Activated effector memory CD4-positive, alpha-beta T cell treated with Interleukin-2 at 50 U/mL for 16 hours (primary cell): ENCODE results near the gene PGC.

Experiments
- DNase-seq: peaks from one replicate; pipeline ENCODE4 v3.0.0-alpha.2; 2020

Gene PGC

DNA sequence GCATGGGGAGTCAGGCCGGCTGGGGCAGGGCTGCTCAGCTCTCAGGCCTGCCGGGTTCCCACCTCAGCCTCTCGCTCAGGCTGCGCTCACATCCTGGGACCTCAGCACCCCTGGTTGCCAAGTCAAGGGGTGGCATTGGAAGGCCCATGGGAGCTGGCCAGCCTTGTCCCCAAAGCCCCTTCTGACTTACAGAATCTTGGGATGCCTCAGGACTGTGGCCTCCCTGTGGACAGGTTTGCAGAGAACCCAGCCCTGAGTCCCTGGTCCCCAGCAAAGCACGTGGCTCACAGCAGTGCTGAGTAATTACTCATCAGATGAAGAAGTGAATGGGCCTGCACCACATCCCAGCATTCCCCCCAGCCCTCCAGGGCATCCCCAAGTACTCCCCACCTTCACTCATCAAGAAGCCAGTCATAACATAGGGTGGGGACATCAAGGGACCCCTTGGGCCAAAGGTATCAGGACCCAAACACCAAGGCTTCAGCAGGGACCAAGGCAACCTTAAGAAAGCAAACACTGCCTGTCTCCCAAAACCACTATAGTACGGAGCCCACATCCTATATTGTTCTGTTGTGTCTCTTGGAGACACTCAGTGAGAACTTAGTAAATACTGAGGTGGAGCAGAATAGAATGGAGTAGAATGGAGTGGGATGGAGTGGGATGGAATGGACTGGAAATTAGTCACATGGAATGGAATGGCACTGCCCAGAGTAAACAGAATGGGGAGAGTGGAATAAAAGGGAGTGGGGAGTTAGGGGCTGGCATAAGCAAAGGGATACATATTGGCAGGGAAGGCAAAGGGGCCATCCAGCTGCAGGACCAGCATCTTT is 3.6 kb downstream of the PGC start:
- no peak for DNase-seq

DNA sequence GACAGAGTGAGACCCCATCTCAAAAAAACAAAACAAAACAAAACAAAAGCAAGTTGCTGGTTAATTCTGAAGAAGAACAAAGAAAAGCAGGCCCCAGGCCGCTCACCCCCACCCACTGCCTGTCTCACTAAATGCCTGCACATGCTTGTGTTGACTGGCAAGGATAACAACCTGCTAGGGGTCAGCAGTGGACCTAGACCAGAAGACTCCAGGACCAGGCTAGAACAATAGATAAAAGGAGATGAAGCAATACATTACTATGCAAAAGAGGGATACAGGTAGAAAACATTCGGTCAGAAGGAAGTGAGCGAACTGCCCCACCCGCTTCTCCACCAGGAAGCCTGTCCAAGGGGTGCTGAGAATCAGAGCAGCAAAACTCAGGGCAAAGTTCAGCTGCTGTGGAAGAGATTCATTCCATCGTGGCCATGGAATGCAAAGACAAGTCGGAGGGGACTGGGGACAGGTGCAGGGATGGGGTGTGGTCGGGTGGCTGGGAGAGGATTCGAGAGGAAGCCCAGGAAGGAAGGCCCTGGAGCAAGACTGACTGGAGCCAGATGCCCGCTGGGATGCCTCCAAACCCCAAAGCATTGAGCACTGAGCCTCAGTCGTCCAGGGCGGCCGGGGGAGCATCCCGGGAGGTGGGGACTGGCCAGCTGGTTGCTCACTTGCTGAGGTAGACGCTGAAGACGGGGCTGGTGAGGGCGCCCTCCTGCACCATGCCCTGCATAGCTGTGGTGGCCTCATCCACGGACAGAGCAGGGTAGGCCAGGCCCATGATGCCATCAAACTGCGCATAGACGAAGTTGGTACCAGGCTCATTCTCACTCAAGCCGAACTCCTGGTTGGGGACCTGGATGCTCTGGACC is 5.3 kb downstream of the PGC start:
- no peak for DNase-seq

DNA sequence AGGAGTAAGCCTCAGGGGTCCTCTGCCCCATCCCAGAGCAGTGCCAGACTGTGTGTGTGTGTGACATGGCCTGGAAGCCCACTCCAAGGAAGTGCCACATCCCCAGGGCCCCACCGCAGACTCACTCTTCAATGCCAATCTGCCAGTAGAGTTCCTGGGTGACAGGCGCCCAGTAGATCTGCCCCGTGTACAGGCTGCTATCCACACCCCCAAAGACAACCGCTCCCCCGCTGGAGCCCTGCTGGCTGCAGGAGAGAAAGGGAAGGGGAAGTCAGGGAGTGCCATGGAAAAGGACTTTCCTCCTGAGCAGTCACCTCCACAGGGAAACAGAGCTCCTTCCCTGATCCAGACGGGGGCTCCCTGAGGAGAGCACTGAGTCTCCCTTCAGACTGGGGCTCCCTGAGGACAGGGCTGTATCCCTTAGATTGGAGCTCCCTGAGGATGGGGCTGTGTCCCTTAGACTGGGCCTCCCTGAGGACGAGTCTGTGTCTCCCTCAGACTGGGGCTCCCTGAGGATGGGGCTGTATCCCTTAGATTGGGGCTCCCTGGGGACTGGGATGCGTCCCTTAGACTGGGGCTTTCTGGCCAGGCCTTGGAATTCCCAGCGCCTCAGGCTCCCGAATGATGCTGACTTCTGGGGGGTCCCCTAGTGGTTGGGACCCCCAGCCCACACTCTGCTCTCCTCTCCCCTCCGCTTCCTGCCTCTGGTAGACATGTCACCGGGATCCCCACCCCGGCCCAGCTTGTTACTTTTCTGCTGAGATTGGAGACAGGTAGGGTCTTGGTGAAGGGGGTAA is 6.6 kb downstream of the PGC start:
- DNase-seq = no peak

DNA sequence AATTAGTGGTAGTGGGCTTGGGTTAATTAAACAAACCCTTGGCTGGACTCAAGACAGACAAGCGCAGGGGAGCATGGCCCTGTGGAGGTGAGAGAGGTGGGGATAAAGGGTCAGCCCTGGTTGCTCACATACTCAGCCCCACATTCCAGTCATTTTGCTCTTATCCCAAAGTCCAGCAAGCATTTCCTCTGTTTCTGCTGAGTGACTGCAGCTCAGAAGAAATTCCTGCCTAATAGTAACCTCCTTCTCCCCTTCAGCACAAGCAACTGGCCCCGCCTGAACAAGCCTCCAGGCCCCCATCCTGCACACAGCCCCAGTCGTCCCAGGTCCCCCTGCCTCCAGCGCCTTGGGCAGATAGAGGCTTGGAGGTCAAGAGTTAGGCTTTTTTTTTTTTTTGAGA is 8.2 kb downstream of the PGC start:
- no peak for DNase-seq

DNA sequence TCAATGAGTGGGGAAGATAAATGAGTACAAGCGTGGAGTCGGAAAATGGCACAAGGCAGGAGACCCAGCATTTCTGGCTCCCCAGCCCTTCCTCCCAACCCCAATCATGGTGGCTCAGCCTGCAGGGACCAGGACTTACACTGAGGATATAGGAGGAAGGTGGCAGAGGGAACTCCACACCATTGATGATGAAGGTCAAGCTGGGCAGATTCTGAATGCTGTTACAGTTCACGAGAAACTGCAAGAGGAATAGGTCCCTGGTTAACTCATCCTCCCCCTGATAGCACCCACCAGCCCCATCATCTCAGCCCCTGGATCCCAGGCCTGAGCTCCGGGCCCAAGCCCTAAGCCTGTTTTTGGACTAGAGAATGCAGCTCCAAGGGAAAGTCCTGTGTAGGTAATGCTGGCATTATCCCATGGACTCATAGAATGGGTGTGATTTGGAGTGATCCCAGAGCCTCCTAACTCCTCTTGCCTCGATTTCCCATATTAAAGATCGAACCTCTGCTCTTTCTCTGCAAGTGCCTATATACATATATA is 9.5 kb downstream of the PGC start:
- DNase-seq = no peak

DNA sequence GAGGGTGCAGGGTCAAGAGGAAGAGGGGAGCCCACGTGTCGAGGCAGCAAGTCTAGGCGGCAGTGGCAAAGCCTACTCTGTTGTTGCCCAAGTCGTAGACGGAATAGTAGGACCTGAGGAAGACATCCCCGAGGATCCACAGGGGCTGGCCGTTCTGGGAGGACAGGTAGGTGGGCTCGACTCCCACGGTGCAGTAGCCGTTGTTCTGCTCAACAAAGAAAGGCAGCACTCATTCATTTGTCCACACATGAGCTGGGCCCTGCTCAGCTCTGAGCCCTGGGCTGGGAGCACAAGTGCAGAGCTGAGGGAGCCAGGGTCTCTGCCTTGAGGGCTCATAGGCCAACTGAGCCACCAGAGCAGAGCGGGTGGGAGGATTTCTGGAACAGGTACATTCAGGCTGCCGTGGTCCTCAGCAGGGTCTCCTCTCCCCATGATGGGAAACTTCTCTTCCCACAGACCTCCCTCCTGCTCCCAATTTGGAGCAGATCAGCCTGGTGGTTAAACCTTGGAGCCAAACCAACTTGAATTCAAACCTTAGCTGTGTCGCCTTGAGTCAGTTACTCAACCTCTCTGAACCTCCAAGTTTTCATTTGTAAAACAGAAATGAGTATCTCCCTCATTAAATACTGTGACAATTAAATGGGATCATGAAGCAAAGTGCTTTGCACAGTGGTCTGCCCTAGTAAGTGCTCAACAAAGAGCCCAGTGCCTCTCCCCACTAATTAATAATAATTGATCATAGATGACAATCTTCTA is 10.2 kb downstream of the PGC start:
- DNase-seq = no peak

DNA sequence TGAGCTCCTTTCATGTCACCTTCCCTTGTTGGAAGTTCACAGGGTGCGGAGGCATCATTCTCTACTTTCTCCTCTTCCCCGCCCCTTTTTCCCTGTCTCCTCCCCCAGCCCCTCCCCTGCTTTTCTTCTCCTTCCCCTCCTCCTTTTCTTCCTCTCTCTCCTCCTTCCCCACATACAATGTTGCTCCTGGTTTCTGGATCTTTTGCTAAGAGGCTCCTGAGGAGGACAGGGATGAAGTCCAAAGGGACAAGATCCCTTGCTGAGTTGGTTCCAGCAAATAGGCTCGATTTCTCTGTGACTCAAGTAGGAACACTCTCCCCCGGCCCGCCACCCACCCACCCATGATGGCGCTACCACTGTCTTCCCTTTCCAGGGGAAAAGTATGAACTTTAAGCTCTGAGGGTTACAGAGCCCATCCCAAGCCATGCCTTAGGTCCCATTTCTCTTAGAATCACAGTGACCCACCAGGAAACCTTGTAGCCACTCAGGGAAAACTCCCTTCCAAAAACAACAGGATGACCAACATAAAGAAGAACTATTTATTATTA is 10.9 kb downstream of the PGC start:
- no peak for DNase-seq

DNA sequence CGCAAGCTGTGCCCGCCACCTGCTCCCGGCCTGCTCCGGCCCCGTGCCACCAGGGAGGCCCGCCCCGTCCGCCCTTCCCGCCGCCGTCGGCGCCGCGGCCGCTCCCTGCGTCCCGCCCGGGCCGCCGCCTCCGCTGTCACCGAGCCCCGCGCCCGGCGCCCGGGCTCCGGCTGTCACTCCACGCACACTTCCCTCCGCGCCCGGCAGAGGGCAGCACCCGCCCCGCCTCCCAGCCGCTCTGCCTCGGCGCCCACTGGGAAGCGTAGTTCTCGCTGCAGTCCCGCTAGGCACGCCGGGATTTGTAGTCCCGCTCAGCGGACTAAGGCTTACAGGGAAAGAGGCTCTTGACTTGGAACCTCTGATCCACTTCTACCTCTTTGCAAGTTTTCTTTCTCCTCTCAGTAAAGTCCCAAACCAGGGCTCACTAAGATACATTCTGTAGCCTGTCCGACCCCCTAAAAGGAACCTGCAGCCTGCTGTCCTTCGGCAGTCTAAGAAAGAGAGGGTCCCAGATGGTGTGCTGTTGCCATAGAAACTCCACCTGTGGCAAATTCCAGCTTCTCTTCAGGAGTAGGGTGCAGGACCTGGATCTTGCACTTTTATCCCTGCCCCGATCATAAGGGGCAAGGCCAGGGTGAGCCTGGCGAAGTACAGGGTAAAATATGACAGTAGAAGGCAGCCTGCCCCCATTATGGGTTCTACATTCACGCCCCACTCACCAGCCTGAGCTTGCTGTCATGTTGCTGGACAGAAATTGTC is 11.6 kb downstream of the PGC start, which contains the start of gene TFEB:
Gene TFEB (minus strand): TSS at position 182 of the 759 bp plus-strand sequence. CDS start 44,395 bp downstream, outside the sequence.
- peak; percentile 89 for DNase-seq

DNA sequence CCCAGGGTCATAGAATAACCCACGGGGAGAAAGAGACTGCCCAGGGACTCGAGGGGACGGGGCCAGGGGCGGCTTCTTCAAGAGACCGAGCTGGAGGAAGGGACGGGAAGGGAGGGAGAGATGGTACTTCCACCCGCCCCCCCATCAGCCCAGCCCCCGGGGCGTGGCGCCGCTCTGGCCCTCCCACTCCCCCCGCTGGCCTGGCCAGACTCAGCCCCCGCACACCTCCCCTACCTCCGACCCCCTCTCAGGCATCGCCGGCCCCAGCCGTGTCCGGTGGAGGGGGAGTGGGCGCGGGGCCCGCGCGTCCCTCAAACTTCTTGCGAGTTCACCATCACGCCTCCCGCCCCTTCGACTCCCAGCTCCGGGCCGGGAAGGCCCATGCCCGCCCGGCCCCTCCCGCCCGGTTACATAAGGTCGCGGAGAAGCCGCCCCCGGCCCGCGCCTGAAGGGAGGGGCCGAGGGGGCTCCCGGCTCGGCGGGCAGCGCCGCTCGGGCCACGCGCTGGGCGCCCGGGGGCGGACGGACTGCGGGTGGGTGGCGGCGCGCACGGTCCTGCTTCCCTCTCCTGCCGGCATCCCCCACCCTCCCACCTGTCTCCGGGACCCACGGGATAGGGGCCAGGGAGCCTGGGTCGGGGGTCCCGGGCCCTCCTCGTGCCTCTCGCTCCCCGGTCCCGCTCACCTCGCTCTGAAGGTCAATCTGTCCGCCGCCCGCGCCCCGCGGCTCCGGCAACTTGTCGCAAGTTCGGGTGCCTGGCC is 12.4 kb downstream of the PGC start:
- DNase-seq = peak; percentile 62

DNA sequence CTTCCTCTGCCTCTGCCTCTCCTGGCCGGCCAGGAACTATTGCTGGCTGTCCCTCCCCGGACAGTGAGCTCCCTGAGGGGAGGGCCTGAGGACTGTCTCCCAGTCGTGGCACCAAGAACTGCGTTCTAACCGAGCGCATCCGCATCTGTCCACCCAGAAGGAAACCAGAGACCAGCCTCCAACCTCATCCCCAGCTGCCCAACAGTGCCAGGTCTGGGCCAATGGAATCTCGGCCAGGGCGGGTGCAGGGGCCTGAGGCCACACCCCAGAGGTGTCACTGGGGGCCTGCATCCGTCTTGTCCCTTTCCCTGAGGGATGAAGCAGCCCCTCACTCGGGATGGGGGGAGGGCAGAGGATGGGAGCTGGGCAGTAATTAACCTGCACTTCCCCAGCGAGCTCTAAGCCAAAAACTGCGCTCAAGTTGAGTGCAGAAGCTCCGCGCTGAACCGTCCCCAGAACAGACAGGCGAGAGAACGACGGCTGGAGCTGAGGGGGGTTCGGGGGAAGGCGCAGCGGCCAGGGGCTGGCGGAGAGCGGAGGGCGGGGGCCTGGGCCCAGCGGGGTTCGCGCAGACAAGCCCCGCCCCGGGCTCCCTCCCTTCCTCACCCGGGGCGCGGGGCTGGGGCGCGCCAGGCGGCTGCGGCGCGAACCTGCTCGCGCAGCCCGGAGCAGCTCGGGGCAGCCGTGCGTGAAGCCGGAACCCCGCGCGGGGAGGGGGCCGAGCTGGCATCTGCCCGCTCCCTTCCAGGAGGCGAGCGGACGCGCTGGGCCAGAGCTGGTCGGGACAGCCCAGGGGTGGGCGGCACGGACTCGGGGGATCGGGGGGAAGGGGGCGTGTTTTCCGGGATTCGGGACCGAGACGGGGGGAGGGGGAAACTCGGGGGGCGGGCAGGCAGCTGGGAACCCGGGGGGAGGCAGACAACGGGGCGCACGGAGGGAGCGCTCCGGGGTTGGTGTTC is 13.2 kb downstream of the PGC start:
- peak; percentile 61 for DNase-seq

DNA sequence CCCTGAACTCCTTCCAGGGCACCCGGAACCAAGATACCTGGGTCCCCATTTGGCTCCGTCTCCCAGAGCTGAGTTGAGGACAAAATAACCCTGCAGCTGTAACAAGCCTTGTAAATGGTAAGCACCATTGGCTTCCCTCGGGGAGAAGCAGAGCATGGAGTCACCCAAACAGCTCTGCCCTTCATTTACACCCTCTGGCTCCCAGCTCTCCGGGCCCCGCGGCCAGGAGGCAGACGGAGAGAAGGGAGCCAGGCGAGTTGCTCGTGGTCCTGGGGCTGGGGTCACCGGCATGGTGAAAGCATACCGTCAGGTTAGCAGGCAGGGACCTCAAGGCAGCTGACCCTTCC is 13.9 kb downstream of the PGC start:
- DNase-seq = no peak

DNA sequence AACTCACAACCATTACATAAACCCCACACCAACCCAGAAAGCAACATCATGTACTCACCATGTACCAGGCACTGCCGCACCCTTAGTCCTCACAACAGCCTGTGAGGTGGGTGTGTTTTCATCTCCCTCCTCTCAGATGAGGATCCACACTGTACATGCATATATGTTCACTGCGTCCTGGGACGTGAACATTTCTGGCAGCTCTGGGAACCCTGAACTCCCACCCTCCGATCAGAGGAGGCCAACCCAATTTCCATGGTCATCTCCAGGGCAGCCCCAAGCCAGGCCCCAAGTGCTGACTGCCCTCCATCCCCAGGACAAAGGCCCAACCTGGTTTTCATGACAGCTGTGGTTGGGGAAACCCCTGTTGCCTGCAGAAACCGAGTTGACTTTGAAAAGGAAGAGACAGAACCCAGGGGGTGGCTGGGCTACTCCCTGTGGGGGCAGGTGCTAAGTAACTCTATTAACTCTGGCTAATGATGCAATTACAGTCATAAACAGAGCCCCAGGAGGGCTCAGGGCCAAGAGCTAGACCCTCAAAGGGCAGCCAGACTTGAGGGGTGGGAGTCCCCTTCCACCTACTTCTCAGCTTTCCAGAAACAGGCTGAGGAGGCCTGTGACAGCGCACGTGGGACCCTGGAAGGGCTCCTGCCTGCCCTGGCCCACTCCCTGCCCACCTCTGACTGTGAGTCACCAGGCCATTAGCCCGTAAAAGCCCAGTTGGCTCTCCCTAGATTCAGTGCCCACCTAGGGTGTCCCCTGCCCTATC is 14.4 kb downstream of the PGC start:
- DNase-seq = peak; percentile 45

DNA sequence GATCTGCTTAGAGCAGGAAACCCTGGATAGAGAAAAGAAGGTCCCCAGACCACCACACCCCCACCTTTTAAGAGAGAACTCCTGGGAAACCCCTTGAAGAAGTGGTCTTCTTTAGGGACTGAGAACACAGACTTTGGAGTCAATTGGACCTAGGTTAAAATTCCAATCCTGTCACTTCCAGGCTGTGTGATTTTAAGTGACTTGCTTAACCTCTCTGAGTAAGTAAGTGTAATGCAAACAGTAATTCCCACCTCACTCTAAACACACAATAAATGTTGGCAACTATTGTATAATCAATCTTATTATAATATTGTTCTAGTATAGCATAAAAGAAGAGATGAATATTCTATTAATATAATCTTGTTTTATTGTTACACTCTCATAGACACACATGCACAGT is 15.0 kb downstream of the PGC start:
- no peak for DNase-seq

DNA sequence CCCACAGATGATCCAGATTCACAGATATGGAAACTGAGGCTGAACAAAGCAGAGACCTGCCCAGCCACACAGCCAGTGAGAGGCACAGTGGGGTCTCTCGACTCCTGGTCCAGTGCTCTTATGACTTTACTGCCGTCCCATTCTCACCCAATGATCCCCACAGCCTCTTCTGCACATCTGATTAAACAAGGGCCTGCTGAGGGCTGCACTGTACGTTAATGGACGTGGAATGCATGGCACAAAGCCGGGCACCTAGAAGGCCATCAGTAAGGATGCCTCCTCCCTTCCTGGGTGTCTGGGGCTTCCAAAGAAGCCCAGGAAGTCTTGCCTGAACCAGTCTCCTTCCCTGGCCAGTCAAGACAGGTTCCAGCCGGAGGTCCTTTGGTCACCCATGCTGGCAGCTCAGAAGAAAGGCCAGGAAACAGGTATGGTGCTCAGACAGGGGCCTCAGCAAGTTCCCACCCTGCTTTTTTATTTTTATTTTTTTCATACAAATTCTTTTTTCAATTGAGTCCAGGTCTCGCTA is 15.6 kb downstream of the PGC start:
- no peak for DNase-seq

DNA sequence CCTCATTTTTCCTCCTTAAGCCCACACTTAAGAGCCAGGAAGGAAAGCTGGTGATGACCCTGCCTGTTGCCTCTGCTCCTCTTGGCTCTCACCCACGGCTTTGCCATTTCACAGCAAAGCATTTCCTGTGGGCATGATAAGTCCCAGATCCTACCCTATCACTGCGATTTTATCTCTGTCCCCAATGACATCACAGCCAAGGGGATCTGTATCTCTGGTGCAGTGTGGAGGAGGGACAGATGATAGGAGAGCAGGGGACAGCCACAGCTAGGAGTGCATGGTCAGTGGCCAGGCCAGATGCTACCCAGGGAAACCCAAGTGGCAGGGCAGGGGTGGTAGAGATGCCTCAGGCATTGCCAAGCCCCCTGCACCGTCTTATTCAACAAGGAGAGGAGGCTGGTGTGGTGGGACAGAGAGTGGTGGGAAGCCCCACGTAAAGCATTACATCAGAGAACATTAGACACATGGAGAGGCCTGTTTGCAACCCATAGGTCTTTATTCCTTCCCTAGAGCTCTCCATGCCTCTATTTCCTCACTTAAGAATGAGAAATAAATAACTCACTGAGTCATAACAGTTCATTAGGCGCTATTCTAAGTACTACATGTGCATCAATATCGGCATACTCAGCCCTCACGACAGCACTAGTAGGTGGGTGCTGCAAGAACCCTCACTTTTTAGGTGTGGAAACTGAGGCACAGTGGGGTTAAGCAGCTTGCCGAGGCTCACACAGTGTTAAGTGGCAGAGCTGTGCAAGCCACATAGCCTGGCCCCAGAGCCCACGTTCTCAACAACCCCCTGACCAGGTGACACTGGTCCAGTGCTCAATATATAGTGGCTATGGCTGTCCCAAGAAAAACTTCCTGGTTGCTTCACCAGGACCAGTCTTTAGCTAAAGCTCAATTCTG is 16.4 kb downstream of the PGC start:
- no peak for DNase-seq

DNA sequence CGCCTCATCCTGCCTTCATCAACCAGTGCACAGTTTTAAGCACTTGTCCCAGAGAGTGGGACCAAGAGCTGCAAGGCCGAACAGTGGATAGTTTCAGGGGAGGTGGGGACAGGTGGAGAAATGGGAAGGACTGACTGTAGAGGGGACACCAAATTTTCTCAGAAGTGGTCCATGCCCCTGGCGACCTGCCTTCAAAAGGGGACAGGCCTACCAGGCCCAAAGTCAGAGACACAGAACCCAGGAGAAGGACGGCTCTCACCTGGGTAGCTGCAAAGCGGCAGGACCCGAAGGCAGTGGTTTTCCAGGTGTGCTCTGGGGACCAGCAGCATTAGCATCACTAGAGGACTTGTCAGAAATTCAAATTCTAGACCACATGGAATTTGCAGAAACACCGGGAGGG is 17.6 kb downstream of the PGC start:
- no peak for DNase-seq

DNA sequence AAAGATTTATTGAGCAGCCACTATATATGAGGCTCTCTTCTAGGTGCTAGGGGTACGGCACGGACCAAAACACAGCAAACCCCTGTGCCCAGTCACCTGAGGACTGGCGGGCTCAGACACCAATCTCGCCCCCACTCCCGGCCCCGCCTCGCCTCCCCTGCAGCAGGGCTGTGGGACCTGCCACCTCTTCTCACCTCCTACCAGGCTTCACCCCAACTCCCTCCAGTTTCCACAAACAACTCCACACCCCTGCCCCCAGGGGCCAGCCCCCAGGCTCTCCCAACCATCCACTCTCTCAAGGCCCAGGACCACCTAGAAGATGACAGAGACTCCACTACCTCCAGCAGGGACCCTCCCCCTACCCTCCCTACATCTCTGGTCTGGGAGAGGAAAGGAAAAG is 18.2 kb downstream of the PGC start:
- no peak for DNase-seq
